ENCODE data around the gene ZNF74. TPM values are rescaled to one million over a fixed set of nuclear protein-coding genes. Genes with fewer than 3 reads are reported as not detected.

The ZNF74 gene
- polyA plus RNA-seq, 3 donors = 1.9 to 4.8 (median 1.9) TPM

DNA sequence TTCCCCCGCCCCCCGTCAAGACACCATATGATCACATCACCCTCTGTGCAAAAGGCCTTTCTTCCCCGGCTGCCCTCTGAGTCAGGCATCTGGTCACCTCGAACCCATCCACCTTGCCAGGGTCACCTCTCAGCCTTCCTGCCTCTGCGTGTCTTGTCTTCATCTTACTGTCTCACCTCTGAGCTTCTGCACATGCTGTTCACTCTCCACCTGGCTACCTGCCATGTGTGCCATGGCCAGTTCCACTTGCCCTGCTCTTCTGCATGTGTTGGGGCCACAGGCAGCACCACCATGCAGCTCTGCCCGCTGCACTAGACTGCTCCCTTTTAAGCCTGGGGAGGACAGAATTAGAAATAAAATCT is 9.8 kb downstream of the ZNF74 start:
- no peak overlapping the region for H3K9ac ChIP-seq (ENCODE audit: insufficient read depth, low read length, poor library complexity, severe bottlenecking)
- Mint-ChIP-seq H3K4me3 (no peak overlapping the region), H3K27me3 (ENCODE audit: low read depth in 3 of 3) (peaks cover 0 to 2% (median 0%) of the 10 kb centered on the region in 3 donors), H3K4me1 (no peaks in the 10 kb centered on the region), H3K9me3 (peaks cover 0 to 2% (median 0%) of the 10 kb centered on the region in 7 donors), H3K36me3 (peaks cover 38 to 51% of the 10 kb centered on the region in 2 donors), H3K27ac (no peak overlapping the region)
- H3K4me2 ChIP-seq (replicated peaks; ENCODE audit: extremely low read depth, low read length, poor library complexity, severe bottlenecking) = no peak overlapping the region
- peaks cover 20 to 51% of the 10 kb centered on the region in 2 donors for H3K36me3 ChIP-seq (replicated peaks in 1 of 2; ENCODE audit: control insufficient read depth in 1 of 2, insufficient read depth in 2 of 2, low read length in 2 of 2)
- no peak overlapping the region for H3K27ac ChIP-seq (ENCODE audit: low read depth in 1 of 2, low read length in 2 of 2)
- DNase-seq = no peak
- intact Hi-C loops (cut with micrococcal nuclease) = no loop called here
- no peaks in the 10 kb centered on the region for H4K20me1 ChIP-seq (ENCODE audit: insufficient read depth, low read length)
- TF ChIP-seq, protein P1, sequence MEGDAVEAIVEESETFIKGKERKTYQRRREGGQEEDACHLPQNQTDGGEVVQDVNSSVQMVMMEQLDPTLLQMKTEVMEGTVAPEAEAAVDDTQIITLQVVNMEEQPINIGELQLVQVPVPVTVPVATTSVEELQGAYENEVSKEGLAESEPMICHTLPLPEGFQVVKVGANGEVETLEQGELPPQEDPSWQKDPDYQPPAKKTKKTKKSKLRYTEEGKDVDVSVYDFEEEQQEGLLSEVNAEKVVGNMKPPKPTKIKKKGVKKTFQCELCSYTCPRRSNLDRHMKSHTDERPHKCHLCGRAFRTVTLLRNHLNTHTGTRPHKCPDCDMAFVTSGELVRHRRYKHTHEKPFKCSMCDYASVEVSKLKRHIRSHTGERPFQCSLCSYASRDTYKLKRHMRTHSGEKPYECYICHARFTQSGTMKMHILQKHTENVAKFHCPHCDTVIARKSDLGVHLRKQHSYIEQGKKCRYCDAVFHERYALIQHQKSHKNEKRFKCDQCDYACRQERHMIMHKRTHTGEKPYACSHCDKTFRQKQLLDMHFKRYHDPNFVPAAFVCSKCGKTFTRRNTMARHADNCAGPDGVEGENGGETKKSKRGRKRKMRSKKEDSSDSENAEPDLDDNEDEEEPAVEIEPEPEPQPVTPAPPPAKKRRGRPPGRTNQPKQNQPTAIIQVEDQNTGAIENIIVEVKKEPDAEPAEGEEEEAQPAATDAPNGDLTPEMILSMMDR (IDR thresholded peaks at IDR 0.05) = no peak
- no peaks in the 10 kb centered on the region for H3K4me1 ChIP-seq (ENCODE audit: control insufficient read depth in 1 of 2, insufficient read depth in 2 of 2, low read length in 2 of 2)
- H3K9me3 ChIP-seq (replicated peaks in 1 of 2; ENCODE audit: control insufficient read depth in 1 of 2, insufficient read depth in 1 of 2, low read length in 2 of 2) = no peaks in the 10 kb centered on the region
- no peaks in the 10 kb centered on the region for H3K27me3 ChIP-seq (ENCODE audit: control insufficient read depth in 2 of 2, insufficient read depth in 2 of 2, low read length in 2 of 2)
- no peak overlapping the region for H3K4me3 ChIP-seq (replicated peaks in 1 of 3; ENCODE audit: low read depth in 2 of 3, low read length in 3 of 3)
- no peak overlapping the region for H2AFZ ChIP-seq (ENCODE audit: insufficient read depth, low read depth, low read length, poor library complexity, severe bottlenecking)
- WGBS (ENCODE audit: insufficient coverage) = 85% methylated on average over 4 of the region's 6 CpGs
- no peaks in the 10 kb centered on the region for H3K79me2 ChIP-seq (ENCODE audit: insufficient read depth, low read length)

DNA sequence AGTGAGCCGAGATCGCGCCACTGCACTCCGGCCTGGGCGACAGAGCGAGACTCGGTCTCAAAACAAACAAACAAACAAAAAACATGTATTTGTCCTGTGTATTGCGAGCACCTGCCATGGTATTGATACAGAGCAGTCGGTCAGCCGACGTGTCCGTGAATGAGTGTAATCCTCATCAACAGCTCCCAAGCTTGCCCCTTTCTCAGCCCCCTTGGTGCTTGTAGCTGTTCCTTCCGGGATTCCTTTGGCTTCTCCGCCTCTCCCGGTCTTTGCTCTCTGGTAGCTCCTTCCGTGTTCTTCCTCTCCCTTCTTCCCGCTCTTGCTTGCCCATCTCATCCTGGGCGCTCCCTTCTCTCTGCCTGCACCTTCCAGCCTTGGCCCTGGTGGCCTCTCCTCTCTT is 10.9 kb downstream of the ZNF74 start:
- Histone ChIP-seq H3K9me3 (replicated peaks in 1 of 2; ENCODE audit: control insufficient read depth in 1 of 2, insufficient read depth in 1 of 2, low read length in 2 of 2) (no peaks in the 10 kb centered on the region), H3K9ac (ENCODE audit: insufficient read depth, low read length, poor library complexity, severe bottlenecking) (no peak overlapping the region), H3K4me3 (replicated peaks in 1 of 3; ENCODE audit: low read depth in 2 of 3, low read length in 3 of 3) (no peak overlapping the region), H3K27me3 (ENCODE audit: control insufficient read depth in 2 of 2, insufficient read depth in 2 of 2, low read length in 2 of 2) (no peaks in the 10 kb centered on the region), H2AFZ (ENCODE audit: insufficient read depth, low read depth, low read length, poor library complexity, severe bottlenecking) (no peak overlapping the region), H3K36me3 (replicated peaks in 1 of 2; ENCODE audit: control insufficient read depth in 1 of 2, insufficient read depth in 2 of 2, low read length in 2 of 2) (peaks cover 20 to 51% of the 10 kb centered on the region in 2 donors), H3K79me2 (ENCODE audit: insufficient read depth, low read length) (no peaks in the 10 kb centered on the region), H3K27ac (ENCODE audit: low read depth in 1 of 2, low read length in 2 of 2) (no peak overlapping the region), H3K4me2 (replicated peaks; ENCODE audit: extremely low read depth, low read length, poor library complexity, severe bottlenecking) (no peak overlapping the region), H3K4me1 (ENCODE audit: control insufficient read depth in 1 of 2, insufficient read depth in 2 of 2, low read length in 2 of 2) (no peaks in the 10 kb centered on the region), H4K20me1 (ENCODE audit: insufficient read depth, low read length) (no peaks in the 10 kb centered on the region)
- H3K27me3 Mint-ChIP-seq (ENCODE audit: low read depth in 3 of 3) = peaks cover 0 to 2% (median 0%) of the 10 kb centered on the region in 3 donors
- TF ChIP-seq, protein P1 (IDR thresholded peaks at IDR 0.05) = no peak
- peaks cover 0 to 2% (median 0%) of the 10 kb centered on the region in 7 donors for H3K9me3 Mint-ChIP-seq
- H3K4me1 Mint-ChIP-seq = no peaks in the 10 kb centered on the region
- peaks cover 38 to 48% of the 10 kb centered on the region in 2 donors for H3K36me3 Mint-ChIP-seq
- no peak for DNase-seq
- H3K4me3 Mint-ChIP-seq = no peak overlapping the region
- WGBS (ENCODE audit: insufficient coverage) = 93% methylated on average over 17 of the region's 18 CpGs
- intact Hi-C loops (cut with micrococcal nuclease) = no loop called here
- peak overlapping the region in 3 of 7 donors; percentile 5 to 67 (median 18) for H3K27ac Mint-ChIP-seq
